ENCODE data around the gene ATP5MC3. TPM values are rescaled to one million over a fixed set of nuclear protein-coding genes. Genes with fewer than 3 reads are reported as not detected.

The ATP5MC3 gene
- polyA plus RNA-seq, 10 donors: 217 to 278 (median 235) TPM

- no peak for DNase-seq
Measured at GRCh38 chr2:175126661-175127060, 54.8 kb downstream of the ATP5MC3 start.

Other genes starting within 250 kb of the ATP5MC3 start
- 10 to 100 TPM; 11.3 to 18.9 (median 15.6) TPM for gene CHN1, start 176.3 kb downstream of the ATP5MC3 start, polyA plus RNA-seq (ENCODE audit: insufficient read length in 10 of 10)
- 10 to 100 TPM; 24.7 to 44.6 (median 37.7) TPM for gene ATF2, start 13.5 kb downstream of the ATP5MC3 start, polyA plus RNA-seq (ENCODE audit: insufficient read length in 10 of 10)